ENCODE data around the gene ARL2BP. TPM values are rescaled to one million over a fixed set of nuclear protein-coding genes. Genes with fewer than 3 reads are reported as not detected.

The ARL2BP gene
- total and polyA plus RNA-seq, 2 donors from 2014 or later = 53.9 to 61.5 TPM

- Histone ChIP-seq H3K4me1 (ENCODE audit: control insufficient read depth in 2 of 3, insufficient read depth in 2 of 3, low read depth in 1 of 3, low read length in 3 of 3) (no peaks in the 10 kb centered on the region), H3K36me3 (ENCODE audit: control insufficient read depth in 2 of 3, insufficient read depth in 3 of 3, low read length in 3 of 3) (peaks cover 0 to 24% (median 12%) of the 10 kb centered on the region in 3 donors), H3K9ac (ENCODE audit: low read length in 3 of 3) (no peak overlapping the region), H3K4me3 (ENCODE audit: low read length in 3 of 3) (no peak overlapping the region), H3K27ac (ENCODE audit: low read depth in 2 of 2, low read length in 2 of 2) (no peak overlapping the region), H3K27me3 (ENCODE audit: control insufficient read depth, insufficient read depth, low read length) (no peaks in the 10 kb centered on the region), H3K9me3 (ENCODE audit: control insufficient read depth in 2 of 3, insufficient read depth in 1 of 3, low read length in 3 of 3) (no peaks in the 10 kb centered on the region)
- FAIRE-seq = no peak
- DNase-seq = no peak
- intact Hi-C loops (cut with DNase I) = no loop called here
- no peak for TF ChIP-seq CTCF (IDR thresholded peaks at IDR 0.05; ENCODE audit: borderline replicate concordance, extremely low read depth, insufficient read depth)
Observed at GRCh38 chr16:57202095-57202886, 42.8 kb upstream of the ARL2BP start.

- intact Hi-C loops (cut with DNase I) = no loop called here
- no peak for FAIRE-seq
- no peak for TF ChIP-seq CTCF (IDR thresholded peaks at IDR 0.05; ENCODE audit: borderline replicate concordance, extremely low read depth, insufficient read depth)
Observed at GRCh38 chr16:57203451-57203850, 41.6 kb upstream of the ARL2BP start.

GRCh38 chr16:57204675-57205074 is 40.4 kb upstream of the ARL2BP start:
- no peak for TF ChIP-seq CTCF (IDR thresholded peaks at IDR 0.05; ENCODE audit: borderline replicate concordance, extremely low read depth, insufficient read depth)
- H3K36me3 ChIP-seq (ENCODE audit: control insufficient read depth in 2 of 3, insufficient read depth in 3 of 3, low read length in 3 of 3) = peaks cover 2 to 35% (median 18%) of the 10 kb centered on the region in 3 donors
- no peak overlapping the region for H3K27ac ChIP-seq (ENCODE audit: low read depth in 2 of 2, low read length in 2 of 2)

More at GRCh38 chr16:57203451-57203850, 41.6 kb upstream of the ARL2BP start:
- Histone ChIP-seq H3K27ac (ENCODE audit: low read depth in 2 of 2, low read length in 2 of 2) (no peak overlapping the region), H3K9ac (ENCODE audit: low read length in 3 of 3) (no peak overlapping the region), H3K9me3 (ENCODE audit: control insufficient read depth in 2 of 3, insufficient read depth in 1 of 3, low read length in 3 of 3) (no peaks in the 10 kb centered on the region), H3K27me3 (ENCODE audit: control insufficient read depth, insufficient read depth, low read length) (no peaks in the 10 kb centered on the region), H3K4me3 (ENCODE audit: low read length in 3 of 3) (no peak overlapping the region), H3K36me3 (ENCODE audit: control insufficient read depth in 2 of 3, insufficient read depth in 3 of 3, low read length in 3 of 3) (peaks cover 2 to 28% (median 16%) of the 10 kb centered on the region in 3 donors), H3K4me1 (ENCODE audit: control insufficient read depth in 2 of 3, insufficient read depth in 2 of 3, low read depth in 1 of 3, low read length in 3 of 3) (no peaks in the 10 kb centered on the region)
- no peak for DNase-seq

More at GRCh38 chr16:57204675-57205074, 40.4 kb upstream of the ARL2BP start:
- FAIRE-seq (no peak), DNase-seq (no peak)
- no peaks in the 10 kb centered on the region for H3K9me3 ChIP-seq (ENCODE audit: control insufficient read depth in 2 of 3, insufficient read depth in 1 of 3, low read length in 3 of 3)
- H3K4me3 ChIP-seq (ENCODE audit: low read length in 3 of 3) = no peak overlapping the region
- no peak overlapping the region for H3K9ac ChIP-seq (ENCODE audit: low read length in 3 of 3)
- H3K4me1 ChIP-seq (ENCODE audit: control insufficient read depth in 2 of 3, insufficient read depth in 2 of 3, low read depth in 1 of 3, low read length in 3 of 3) = no peaks in the 10 kb centered on the region
- intact Hi-C loops (cut with DNase I) = no loop called here
- H3K27me3 ChIP-seq (ENCODE audit: control insufficient read depth, insufficient read depth, low read length) = no peaks in the 10 kb centered on the region
